NCI-H1105 treated with DMSO at 0.1 percent for 48 hours (cell line): ENCODE results near the gene KCNQ1OT1.

ENCODE experiments used
- DNase-seq: peaks from one replicate; lab custom pipeline; 2025; lab: John Stamatoyannopoulos, UW

Gene KCNQ1OT1

DNA sequence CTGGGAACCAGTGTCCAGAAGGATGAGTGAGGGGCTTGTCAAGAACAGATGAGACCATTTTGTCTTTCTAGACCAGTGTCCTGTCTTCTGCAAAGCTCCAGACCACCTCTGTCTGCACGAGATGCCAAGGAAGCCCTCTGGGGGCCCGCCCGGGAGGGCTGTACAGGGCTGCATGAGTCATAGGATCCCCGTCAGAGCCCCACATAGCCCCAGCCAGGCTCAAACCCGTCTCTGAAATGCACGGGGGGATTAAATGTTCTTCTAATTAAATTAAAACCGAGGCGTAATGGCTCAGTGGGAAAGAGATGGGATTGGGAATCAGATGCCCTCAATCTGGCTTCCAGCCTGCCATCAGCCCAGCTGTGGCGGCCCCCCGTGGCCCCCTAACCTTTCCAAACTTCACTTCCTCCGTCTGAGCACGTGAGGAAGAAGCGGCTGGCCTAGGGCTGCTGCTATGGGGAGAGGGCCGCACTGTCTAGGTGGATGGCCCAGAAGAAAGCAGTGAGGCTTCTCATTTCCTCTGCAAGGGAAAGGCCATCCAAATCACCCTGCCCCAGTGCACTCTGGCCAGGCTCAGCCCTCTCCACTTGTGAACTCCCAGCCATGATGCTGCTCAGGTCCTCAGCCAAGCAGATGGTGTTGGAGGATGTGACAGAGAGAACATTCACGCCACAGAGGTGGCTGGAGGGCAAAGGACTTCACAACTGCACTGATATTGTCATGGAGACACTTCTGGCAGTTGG lies 32.8 kb downstream of the KCNQ1OT1 start:
- no peak for DNase-seq

DNA sequence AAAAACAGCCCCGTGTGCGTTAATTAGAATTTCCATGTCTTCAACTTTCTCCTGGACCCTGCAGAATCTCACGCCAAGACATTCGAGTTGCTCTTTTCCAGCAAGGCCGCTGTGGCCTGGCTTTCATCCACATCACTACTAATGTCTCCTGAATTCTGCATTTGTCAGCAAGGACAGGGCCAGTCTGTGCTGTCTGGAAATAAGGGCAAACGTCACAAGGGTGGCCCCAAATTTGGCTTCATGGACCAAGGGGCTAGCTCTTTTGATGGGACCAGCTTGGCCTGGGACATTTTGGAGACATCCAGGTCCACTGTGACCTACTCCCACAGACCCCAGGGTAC lies 33.4 kb downstream of the KCNQ1OT1 start:
- no peak for DNase-seq

DNA sequence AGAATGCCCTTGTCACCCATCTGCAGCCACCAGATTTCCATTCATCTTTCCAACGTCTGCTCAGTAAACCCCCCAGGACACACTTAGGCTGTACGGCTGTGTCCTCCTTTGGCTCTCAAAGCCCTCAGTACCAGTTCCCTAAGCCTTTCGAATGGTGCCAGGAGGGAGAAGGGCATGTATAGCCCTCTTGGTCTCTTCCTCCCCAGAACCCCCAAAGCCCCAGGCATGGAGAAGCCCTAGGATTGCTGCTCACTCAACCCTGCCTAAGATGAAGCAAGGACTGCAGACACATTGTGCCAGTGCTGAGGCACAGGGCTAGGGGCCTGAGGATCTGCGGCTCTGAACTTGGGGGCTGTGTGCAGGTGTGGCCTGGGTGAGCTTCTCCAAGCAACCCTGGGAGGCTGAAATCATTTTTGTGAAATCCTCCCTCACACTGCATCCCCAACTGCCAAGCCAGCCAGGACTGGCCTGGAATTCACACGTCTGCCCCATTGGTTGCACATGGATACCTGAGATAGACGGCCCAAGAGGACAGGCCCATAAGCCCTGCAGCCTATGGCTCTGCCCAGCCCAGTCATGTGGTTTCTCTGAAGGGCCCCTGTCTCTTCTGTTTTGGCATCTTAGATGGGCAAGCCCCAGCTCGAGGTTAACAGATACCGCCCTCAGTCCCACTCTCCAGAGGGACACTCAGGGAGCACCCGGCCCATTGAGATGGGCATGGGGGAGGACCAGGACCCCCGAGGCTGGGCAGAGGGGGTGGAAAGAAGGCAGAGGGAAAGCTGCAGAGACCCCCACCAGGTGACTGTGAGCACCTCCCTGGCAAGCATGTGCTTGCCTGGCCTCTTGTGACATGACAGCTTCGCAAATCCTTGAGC lies 34.0 kb downstream of the KCNQ1OT1 start:
- DNase-seq: no peak

DNA sequence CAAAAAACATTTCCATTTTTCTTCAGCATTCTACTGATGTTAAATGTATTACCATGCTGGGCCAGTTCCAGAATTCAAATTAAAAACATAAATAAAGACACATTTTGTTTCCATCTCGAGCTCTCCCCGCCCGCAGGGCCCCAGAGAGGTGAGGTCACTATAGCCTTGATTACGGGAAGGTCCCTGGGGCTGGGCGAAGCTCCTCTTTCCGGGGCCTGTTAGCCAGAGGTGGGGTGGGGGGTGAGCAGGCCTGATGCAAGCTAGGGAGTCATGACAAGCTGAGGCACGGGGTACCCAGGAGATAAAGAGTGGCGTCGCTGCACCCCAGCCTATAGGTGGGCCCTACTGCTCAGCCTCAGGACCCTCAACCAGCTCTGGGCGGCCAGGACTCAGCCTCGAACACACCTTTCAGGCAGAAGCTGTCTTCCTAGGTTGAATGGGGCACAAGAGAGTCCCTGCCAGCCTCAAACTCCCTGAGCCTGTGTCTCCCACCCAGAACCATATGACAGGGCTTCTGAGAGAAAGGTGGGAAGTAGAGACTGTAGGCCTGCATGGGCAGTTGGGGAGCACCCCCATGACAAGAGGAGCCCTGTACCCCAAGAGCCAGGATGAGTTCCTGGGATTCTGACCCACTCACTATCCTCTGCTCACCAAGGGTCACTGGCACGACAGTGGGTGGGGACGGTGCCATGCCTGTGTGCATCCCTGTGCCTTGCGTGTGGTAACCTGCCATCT lies 34.8 kb downstream of the KCNQ1OT1 start:
- DNase-seq: no peak

DNA sequence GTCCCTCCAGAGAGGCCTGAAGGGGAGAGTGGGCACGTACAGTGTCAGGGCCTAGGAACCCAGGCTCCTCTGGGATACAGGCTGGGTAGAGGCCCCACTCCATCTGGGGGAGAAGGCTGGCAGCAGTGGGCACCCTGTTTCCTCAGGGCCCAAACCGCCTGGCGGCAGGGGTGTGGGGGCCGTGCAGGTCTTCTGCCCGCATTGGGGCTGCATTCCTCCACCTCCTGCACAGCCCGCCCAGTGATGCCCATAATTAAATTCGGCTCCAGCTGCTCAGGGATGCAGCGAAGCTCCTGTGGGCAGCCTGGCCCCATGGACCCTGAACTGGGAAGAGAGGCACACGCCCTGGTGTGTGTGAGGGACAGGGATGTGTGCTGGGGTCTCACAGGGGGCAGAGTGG lies 35.4 kb downstream of the KCNQ1OT1 start:
- DNase-seq: no peak

DNA sequence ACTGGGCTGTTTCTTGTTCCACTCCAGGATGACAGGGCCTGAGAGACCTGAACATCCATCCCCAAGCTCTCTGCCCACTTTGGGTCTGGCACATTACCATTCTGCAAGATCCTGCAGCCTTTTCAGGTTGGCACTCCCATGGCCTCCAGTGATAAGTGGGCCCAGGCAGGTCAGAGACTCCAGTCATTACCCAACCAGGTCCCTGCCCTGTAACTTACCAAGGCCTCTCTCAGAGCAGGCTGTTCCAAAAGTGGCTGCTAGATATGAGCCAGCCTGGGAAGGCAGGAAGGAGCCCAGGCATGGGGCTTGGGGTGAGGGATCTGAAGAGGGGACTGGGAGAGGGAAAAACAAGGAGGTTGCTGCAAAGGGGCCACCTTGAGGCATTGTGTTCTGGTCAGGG lies 35.9 kb downstream of the KCNQ1OT1 start:
- DNase-seq: no peak

DNA sequence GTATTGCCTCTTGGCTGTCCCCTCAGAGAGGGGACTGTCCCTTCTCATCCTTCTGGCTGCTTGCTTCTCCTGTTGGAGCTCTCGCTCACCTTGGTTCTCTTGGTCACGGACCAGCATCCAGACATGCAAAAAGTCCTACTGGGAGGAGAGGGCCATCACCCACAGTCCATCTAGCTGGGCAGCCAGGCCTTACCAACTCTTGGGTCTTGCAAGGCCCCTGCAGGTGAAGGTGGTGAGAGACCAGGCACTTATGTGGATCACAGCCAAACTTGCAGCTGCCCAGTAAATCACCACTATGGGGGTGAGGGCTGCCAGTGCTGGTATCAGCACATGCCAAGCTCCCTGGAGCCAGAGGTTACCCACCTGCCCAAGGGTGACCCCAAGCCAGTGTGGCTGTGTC lies 36.3 kb downstream of the KCNQ1OT1 start:
- DNase-seq: no peak

DNA sequence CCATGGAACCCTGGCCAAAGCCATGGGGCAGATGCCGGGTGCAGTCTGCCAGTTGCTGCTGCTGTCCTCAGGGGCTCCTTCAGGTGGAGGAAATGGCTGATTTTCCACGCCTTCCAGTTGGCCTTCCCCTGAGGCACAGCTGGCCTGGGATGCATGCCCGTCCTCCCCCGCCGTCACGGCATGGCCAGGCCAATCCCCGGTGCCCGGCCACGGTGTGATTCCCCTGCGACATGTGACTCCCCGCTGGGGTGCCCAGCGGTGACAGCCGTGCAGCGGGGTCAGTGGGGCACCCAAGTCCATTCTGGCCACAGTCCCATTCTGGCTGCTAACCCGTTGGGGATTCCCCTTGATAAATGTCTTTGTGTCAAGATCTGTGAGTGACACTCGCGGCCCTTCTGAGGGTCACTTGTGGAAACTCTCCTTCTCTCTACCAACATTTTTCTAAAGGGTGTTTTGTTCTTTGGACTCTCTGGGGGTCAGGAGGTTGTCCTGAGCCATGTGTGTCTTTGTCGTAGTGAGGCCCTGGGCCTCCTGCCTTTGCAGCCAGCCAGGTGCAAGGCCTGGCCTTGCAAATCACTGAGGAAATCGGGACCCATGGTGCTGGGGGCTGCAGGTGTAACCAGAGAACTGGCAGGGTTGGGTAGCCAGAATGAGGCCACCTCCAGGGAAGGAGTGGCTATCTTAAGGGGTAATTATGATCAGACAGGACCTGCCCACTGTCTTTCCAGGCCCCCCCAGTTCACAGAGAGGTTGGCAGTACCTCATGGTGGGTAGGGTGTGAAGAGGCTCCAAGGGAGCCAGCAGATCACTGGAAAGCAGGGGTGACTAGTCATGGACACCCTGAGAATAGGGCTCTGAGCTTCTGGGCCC lies 37.1 kb downstream of the KCNQ1OT1 start:
- no peak for DNase-seq

DNA sequence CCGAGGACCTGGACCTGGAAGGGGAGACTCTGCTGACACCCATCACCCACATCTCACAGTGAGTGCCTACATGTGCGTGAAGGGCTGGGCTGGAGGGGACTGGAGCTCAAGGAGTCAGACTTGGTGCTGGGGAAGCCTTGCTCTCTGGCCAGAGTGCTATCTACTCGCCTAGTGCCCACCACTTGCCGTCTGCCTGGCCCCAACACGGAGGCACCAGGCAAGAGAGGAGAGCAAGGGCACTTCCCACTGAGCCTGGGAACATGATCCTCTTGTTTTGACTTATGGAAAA lies 37.8 kb downstream of the KCNQ1OT1 start:
- DNase-seq: no peak

DNA sequence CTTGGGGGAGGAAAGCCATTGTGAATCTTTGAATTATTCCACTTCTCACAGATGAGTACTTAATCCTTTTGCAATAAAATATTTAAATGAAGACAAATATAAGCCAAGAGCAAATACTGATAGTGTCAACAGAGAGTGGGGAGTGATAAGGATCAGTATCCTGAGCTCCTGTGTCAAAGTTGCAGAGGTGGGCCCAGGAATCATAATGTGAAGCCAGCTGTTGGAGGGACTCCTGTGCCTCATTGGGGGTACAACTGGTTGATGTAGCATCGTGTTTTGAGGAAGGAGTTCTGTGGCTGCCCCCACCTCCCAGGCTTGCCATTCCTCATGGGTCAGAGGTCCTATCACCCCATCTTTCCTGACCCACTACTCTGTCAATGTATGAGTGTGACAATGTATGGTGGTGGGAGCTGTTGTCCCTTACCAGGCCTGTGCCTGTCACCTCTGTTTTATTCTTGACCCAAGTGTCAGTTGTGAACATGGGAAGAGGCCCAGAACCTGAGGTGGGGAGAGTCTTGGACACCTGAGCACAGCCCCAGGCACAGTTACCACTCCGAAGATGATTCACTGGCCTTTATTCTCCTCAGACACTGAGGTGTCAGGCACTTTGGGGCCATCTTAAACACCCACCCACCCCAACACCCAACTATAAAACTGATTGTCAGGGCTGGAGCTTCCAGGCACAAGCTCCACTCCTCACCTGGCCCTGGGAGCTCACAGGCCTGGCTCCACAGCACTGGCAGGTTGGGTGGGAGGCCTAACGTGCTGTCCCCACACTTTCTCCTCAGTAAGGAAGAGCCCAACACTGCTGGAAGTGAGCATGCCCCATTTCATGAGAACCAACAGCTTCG lies 38.4 kb downstream of the KCNQ1OT1 start:
- no peak for DNase-seq

DNA sequence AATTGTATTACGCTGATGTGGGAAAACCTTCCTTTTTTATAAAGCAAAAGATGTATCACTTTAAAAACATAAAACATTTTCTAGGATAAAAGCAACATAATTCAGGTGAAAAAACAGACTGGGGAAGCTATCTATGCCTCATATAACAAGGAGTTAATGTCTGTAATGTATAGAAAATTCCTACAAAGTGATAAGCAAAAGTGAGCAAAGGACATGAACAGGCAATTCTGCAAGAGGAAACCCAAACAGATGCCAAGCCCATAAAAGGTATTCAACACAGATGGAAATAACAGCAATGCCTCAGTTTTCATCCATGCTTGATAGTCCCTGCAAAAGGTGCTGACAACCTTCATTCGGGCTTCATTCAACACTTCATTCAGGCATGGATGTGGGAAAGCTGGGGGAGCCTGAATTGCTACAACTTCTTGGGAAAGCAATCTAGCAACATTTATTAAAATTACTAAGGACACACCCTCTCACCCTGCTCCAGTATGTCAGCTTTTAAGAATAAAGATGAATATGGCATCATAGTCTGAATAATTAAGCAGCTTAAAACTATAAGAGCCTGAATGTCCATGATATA lies 39.3 kb downstream of the KCNQ1OT1 start:
- DNase-seq: no peak

DNA sequence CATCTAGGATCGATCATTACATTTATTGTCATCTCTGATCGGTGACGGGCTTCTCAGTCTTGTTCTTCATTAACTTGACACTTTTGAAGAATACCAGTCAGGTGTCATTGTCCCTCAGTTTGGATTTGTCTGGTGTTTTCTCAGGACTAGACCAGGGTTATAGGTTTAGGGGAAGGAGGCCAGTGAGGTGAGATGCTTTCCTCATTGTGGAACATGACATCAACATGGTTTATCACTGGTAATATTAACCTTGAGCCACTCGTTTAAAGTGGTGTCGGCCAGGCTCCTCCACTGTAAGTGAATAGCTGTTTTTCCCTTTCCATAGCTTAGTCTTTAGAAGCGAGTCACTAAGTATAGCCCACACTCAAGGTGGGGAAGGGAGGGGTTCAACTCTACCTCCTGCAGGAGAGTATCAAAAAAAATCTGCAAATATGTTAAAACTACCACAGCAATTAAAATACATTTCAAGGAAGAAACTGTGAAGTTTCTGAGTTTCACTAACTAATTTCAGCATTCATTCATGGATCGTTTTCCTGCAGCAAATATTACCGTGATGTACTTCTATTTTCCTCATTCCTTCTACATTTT lies 42.0 kb downstream of the KCNQ1OT1 start:
- DNase-seq: no peak

DNA sequence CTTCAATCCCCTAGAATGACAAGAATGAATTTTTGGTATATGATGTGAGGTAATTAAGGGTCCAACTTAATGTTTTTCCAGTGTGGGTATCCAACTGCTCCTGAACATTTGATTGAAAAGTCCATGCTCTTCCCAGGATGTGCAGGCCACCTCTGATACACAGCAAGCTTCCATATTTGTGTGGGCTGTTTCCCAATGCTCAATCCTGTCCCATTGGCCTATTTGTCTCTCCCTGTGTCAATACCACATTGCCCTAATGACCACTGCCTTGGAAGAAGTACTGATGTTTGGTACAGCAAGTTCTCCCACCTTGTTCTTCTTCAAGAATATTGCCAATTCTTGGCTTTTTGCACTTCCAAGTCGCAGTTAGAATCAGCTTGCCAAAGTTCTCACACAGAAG lies 42.9 kb downstream of the KCNQ1OT1 start:
- no peak for DNase-seq

DNA sequence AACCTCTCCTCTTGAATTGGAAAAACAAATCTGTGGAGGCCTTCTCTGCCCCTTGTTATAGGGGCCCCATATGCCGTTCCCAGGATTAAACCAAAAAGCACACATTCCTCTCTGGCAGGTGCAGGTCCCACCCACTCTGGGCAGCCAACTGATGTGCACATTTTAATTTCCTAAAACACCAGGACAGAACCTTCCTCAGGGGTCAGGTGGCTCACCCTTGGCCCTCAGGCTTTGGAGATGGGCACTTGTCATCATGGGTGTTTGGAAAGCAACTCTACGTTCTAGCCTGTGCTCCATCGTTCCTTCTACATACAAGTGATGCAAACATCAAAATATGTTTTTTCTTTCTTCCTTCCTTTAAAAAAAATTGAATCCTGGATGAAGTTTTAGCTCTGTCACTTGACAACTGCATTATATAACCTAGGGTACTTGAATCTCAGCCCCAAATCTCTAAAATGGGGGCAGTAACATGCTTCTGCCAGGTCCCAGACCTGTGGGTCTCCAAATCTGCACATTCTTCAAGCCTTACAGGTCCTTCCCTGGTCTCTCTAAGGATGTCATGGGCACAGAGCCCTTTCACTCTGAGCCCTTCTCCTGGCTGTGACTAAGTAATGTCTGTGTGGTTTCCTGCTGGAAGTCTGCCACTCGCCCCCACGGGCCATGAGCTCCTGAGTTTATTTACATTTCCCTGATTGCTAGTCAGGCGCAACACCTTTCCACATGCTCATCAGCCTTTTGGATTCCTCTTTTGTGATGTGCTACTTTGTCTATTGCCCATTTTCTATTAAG lies 43.8 kb downstream of the KCNQ1OT1 start:
- DNase-seq: peak; percentile 23

DNA sequence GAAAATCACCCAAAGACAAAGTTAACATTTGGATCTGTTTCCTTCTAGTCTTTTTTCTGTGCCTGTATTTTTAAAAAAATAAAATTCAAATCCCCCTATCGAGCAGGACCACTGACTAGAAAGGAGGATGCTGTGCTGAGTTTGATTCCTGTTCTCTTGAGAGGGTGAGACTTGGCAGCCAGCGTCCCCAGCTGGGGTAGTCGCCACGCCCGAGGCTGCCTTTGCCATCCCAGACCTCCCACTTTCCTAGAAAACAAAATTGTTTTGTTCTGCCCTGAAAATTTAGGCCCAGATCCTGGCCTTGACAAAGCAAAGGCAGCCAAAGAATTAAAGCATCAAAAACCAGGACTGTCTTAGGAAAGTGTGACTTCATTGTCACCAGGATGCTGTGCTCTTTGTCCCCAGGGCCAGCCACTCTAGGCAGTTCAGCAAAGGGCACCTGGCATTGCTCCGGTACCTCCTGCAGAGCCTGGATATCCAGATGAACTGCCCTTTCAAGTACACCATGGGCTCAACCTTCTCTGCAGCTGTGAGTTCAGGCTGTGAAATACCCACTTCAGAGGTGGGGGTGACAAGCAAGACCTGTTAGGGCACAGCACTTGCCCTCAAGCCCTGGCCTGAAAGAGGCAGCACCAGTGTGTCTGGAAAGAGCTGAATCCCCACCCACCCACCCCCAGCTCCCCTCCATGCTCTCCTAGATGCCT lies 44.6 kb downstream of the KCNQ1OT1 start:
- no peak for DNase-seq

DNA sequence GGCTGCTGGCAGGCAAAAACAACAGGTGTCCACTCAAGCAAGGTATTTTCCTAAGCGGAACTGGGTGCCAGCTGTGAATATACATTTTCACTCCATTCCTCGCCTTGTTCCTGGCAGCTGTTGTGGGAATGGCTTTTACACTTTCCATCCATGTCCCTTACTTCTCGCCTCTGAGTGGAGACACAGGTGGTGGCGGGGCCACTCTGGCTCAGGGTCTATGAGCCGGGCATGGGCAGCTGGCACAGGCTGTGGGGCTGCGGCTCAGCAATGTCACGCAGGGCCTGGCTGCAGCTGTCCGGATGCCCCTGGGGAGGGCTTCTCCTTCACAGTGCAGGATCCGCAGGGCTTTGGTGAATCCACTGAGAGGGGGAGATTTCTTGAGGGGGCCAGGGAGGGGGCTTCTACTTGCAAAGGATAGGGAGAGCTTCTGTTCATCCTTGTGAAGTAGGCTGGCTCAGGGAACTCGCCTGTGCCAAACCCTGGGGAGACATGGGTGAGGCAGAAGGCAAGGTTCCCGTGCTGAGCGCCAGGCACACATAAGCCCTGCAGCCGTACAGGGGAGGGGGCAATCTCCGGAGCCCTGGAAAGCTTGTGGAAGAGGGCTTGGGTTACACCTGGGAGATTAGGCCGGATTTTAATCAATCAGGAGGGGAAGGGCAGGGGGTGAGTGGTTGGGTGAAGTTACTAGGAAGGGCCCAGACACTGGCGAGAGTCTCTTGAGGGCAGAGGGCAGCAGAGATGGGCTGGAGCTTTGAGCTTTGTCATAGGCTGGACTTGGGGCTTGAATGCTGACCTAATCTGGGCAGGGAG lies 45.7 kb downstream of the KCNQ1OT1 start:
- DNase-seq: peak; percentile 65

DNA sequence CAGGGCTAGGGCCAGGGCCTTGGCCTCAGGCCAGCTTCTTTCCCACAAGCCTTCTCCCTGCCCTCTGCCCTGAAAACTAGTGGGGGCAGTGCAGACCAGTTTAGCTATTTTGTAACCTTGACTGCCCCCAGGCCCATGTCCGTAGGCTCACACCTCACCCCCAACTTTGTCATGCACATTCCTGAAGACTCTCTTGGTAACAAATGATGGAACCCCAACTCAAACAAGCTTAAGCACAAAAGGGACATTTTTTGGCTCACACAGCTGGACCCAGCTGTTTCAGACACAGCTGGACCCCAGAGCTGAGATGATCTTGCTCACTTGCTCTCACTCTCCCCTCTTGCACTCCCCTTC lies 46.6 kb downstream of the KCNQ1OT1 start:
- no peak for DNase-seq
